ENCODE measurements around the gene LRP2BP. TPM values are rescaled to one million over a fixed set of nuclear protein-coding genes. Genes with fewer than 3 reads are reported as not detected.
"Not testable (repeated sequence)": the region's sequence is repeated elsewhere in the genome, so short reads cannot be mapped to it uniquely, and the experiment has no call there.

Gene LRP2BP
- polyA plus RNA-seq, 1 experiment, result 0.13 TPM

DNA sequence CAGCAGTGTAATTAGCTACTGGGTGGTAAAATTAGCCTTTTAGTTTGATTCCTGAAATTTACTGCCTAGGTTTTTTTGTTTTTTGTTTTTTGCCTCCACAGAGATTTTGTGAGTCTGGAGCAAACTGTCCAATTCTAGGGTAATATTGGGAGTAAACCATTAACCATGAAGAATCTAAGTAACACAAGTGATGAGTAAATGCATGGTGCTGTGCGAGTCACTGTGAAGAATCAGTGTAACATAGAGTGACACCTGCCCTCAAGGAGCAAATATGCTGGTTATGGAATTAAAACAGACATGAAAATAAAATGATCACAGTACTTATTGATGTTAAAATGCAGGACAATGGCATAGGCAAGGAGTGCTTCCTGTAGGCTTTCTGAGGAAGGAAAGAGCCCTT lies 60.1 kb downstream of the LRP2BP start:
- TF ChIP-seq, protein P1, sequence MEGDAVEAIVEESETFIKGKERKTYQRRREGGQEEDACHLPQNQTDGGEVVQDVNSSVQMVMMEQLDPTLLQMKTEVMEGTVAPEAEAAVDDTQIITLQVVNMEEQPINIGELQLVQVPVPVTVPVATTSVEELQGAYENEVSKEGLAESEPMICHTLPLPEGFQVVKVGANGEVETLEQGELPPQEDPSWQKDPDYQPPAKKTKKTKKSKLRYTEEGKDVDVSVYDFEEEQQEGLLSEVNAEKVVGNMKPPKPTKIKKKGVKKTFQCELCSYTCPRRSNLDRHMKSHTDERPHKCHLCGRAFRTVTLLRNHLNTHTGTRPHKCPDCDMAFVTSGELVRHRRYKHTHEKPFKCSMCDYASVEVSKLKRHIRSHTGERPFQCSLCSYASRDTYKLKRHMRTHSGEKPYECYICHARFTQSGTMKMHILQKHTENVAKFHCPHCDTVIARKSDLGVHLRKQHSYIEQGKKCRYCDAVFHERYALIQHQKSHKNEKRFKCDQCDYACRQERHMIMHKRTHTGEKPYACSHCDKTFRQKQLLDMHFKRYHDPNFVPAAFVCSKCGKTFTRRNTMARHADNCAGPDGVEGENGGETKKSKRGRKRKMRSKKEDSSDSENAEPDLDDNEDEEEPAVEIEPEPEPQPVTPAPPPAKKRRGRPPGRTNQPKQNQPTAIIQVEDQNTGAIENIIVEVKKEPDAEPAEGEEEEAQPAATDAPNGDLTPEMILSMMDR (IDR thresholded peaks at IDR 0.05; ENCODE audit: insufficient read depth, low read depth, low read length), result no peak
- ChIA-PET CTCF (interaction anchor here (0.7 kb wide), 1 partner anchor 117 kb away, joined by 3 read pairs; no protein-coding TSS in a partner anchor), POLR2A (no interaction called here)
- H3K36me3 ChIP-seq (ENCODE audit: control insufficient read depth, insufficient read depth, low read length), result peaks cover 2% of the 10 kb centered on the region; the same call in 1 of the 2 replicates
- no peaks in the 10 kb centered on the region for H3K27me3 ChIP-seq (ENCODE audit: control insufficient read depth, insufficient read depth, low read length)
- no peak for DNase-seq (ENCODE audit: low read depth)
- H3K4me3 ChIP-seq (ENCODE audit: low read depth, low read length), result no peak overlapping the region

DNA sequence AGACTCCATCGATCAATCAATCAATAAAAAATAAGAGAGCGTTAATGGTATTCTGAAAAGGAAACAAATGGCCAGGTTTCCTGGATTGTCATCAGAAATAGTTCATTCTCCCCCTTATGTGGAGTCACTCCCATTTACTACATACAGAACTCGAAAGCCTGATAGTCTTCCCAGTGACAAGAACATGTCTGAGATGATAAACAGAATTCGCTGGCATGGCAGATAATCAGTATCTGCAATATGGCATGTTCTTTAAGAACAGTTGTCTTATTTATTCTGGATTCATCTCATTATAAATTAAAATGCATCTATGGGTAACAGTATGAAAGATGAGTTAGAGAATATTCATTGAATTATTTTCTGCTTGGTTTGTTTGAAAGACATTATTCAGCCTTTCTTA lies 61.4 kb downstream of the LRP2BP start:
- H3K27me3 ChIP-seq (ENCODE audit: control insufficient read depth, insufficient read depth, low read length), result no peaks in the 10 kb centered on the region
- CTCF ChIA-PET, result no interaction called here
- no peaks in the 10 kb centered on the region for H3K36me3 ChIP-seq (ENCODE audit: control insufficient read depth, insufficient read depth, low read length)
- no peak overlapping the region for H3K4me3 ChIP-seq (ENCODE audit: low read depth, low read length)
- POLR2A ChIA-PET, result no interaction called here
- DNase-seq (ENCODE audit: low read depth), result no peak
- TF ChIP-seq, protein P1 (IDR thresholded peaks at IDR 0.05; ENCODE audit: insufficient read depth, low read depth, low read length), result no peak

DNA sequence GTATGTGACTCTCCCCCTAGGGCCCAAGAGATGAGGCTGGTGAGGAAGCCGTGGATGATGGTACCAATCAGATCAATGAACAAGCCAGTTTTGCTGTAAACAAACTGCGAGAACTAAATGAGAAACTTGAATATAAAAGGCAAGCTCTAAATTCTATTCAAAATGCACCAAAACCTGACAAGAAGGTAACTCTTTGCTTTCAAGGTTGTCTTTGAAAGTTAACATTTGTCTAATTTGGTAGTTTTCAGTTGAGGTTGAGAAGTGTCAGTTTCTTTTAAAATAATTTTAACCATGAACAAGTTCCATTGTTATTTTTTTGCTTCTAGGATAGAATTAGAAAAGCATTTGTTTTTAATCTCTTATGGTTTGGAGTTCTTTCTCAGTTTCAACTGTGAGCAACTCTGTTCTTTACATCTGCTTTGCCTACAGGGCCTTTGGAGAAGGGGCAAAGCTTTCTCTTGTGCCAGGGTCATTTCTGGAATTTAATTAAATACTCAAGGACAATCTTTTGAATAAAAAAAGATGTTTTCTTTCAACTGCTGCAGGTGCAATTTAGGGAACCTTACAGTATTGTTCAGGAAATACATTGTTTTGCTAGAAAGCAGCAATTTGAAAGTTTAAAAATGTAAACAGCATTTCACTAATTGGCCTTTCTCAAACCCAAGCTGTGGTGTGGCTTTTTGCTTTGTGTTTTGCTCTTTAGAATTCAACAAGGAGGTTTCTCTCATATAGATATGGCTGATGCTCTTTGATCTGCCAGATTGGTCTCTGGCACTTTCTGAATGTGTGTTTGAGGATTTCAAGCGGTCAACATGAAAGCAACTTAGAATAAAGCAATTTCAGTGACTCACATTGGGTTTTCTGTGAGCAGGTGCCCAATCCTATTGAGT lies 62.9 kb downstream of the LRP2BP start:
- Histone ChIP-seq H3K36me3 (ENCODE audit: control insufficient read depth, insufficient read depth, low read length) (no peaks in the 10 kb centered on the region), H3K4me3 (ENCODE audit: low read depth, low read length) (no peak overlapping the region), H3K27me3 (ENCODE audit: control insufficient read depth, insufficient read depth, low read length) (no peaks in the 10 kb centered on the region)
- TF ChIP-seq, protein P1 (IDR thresholded peaks at IDR 0.05; ENCODE audit: insufficient read depth, low read depth, low read length), result no peak
- CTCF ChIA-PET, result no interaction called here
- POLR2A ChIA-PET, result no interaction called here
- no peak for DNase-seq (ENCODE audit: low read depth)

DNA sequence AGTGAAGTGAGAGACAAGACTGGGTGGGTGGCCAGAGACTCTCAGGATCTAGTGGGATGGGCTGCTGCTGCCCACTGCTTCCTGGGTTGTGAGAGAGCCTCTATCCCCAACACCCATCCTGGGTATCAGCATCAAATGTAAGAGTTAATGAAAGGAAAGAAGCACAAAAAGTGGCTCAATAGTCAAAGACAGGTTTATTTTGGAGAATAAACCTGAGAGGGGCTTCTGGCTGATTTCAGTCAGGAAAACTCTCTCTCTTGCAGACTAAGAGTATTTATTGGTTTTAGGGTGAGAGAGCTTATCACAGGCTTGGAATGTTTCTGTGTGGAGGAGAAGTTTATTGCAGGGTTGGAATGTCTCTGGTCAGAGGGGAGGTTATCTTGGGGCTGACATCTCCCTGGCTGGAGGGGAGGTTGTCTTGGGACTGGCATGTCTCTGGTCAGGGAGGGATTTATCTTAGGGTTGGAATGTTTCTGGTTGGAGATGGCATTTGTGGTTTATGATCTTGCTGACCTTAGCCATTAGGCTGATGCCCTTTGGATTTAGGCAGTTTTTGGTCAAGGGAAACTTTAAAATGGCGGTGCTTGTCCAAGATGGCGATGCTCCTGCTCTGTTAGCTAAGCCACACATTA lies 65.7 kb downstream of the LRP2BP start:
- POLR2A ChIA-PET; H3K4me3 ChIP-seq (ENCODE audit: low read depth, low read length); H3K36me3 ChIP-seq (ENCODE audit: control insufficient read depth, insufficient read depth, low read length); H3K27me3 ChIP-seq (ENCODE audit: control insufficient read depth, insufficient read depth, low read length); DNase-seq (ENCODE audit: low read depth): not testable (repeated sequence)
- CTCF ChIA-PET, result interaction anchor here (0.7 kb wide), 1 partner anchor 23 kb away, joined by 3 read pairs; no protein-coding TSS in a partner anchor

DNA sequence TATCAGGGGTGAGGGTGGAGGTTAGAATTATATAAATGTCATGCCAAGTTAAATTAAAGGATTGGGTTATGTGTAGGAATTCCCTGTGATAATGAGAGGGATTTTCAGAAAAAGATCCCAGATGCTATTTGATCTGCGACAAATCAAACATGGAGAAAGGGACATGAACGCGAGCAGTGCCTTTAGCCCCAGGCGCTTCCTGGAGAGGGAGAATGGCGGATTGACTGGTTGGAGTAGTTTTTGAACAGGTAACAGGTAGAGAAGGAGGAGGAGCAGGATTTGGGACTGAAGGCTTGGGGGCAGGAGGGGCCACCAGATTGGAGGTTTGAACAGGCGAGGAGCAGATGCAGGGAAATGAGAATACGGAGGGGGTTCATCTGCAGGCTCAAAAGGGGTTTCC lies 67.1 kb downstream of the LRP2BP start:
- Histone ChIP-seq H3K27me3 (ENCODE audit: control insufficient read depth, insufficient read depth, low read length) (no peaks in the 10 kb centered on the region), H3K4me3 (ENCODE audit: low read depth, low read length) (no peak overlapping the region), H3K36me3 (ENCODE audit: control insufficient read depth, insufficient read depth, low read length) (no peaks in the 10 kb centered on the region)
- no peak for DNase-seq (ENCODE audit: low read depth)
- ChIA-PET POLR2A (no interaction called here), CTCF (interaction anchor here (1.4 kb wide), 1 partner anchor 710 kb away, joined by 3 read pairs; no protein-coding TSS in a partner anchor)
- TF ChIP-seq, protein P1 (IDR thresholded peaks at IDR 0.05; ENCODE audit: insufficient read depth, low read depth, low read length), result no peak

DNA sequence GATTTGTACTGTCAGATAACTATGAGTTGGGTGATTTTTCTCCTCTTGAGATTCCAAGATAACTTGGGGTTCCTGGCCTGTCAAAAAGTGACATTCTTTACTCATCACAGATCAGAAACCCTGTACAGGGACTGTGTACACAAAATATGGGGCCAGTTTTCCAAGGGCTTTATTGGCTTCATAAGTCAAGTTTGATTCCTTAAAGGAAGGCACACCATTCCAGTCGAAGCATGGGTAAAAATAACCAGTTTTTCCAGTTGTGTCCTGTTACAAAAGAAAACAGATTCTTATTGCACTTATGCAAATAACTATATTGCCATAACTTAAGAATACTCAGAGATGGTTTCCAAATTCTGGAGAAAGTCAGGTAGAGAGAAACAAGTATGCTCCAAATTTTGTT lies 70.0 kb downstream of the LRP2BP start:
- CTCF ChIA-PET, POLR2A ChIA-PET: not testable (repeated sequence)

DNA sequence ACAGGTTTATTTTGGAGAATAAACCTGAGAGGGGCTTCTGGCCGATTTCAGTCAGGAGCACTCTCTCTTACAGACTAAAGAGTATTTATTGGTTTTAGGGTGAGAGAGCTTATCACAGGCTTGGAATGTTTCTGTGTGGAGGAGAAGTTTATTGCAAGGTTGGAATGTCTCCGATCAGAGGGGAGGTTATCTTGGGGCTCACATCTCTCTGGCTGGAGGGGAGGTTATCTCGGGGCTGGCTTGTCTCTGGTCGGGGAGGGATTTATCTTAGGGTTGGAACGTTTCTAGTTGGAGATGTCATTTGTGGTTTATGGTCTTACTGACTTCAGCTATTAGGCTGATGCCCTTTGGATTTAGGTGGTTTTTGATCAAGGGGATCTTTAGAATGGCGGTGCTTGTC lies 71.4 kb downstream of the LRP2BP start:
- H3K4me3 ChIP-seq (ENCODE audit: low read depth, low read length); DNase-seq (ENCODE audit: low read depth); H3K27me3 ChIP-seq (ENCODE audit: control insufficient read depth, insufficient read depth, low read length); CTCF ChIA-PET; H3K36me3 ChIP-seq (ENCODE audit: control insufficient read depth, insufficient read depth, low read length); POLR2A ChIA-PET: not testable (repeated sequence)

More for the DNA sequence above, 70.0 kb downstream of the LRP2BP start:
- not testable (repeated sequence) for H3K4me3 ChIP-seq (ENCODE audit: low read depth, low read length); DNase-seq (ENCODE audit: low read depth); H3K27me3 ChIP-seq (ENCODE audit: control insufficient read depth, insufficient read depth, low read length); H3K36me3 ChIP-seq (ENCODE audit: control insufficient read depth, insufficient read depth, low read length)

Measured in BJ (cell line).